Nephron progenitor cell (in vitro differentiated cells): ENCODE results near the gene CRIP3.

Experiments used
- DNase-seq: peaks from one replicate; pipeline ENCODE4 v3.0.0; 2021
- H3K27ac Mint-ChIP-seq: 2 replicates; pipeline ENCODE4 v1.8.0; 2021; ENCODE audit warnings: mild to moderate bottlenecking, moderate library complexity, mixed read lengths
- H3K27me3 Mint-ChIP-seq: 2 replicates; pipeline ENCODE4 v1.8.0; 2021; ENCODE audit warnings: mild to moderate bottlenecking, low read depth, mixed read lengths; ENCODE audit not compliant: poor library complexity
- H3K36me3 Mint-ChIP-seq: 2 replicates; pipeline ENCODE4 v1.8.0; 2021; ENCODE audit warnings: low read depth, mixed read lengths
- H3K4me1 Mint-ChIP-seq: 2 replicates; pipeline ENCODE4 v1.8.0; 2021; ENCODE audit warnings: mixed read lengths
- H3K4me3 Mint-ChIP-seq: 2 replicates; pipeline ENCODE4 v1.8.0; 2021; ENCODE audit warnings: mild to moderate bottlenecking, moderate library complexity, mixed read lengths
- H3K9me3 Mint-ChIP-seq: 2 replicates; pipeline ENCODE4 v1.8.0; 2021; ENCODE audit warnings: mild to moderate bottlenecking, moderate library complexity, mixed read lengths
- TF ChIP-seq, protein P1 (sequence below): fragments of 200-600 bp; sonication (generic); IDR thresholded peaks from 2 replicates; pipeline ENCODE4 v1.5.0; 2021; ENCODE audit warnings: antibody characterized with exemption

The CRIP3 gene

GRCh38 chr6:43283905-43284304 lies 24.7 kb downstream of the CRIP3 start:
- H3K4me1 Mint-ChIP-seq: peaks cover 46% of the 10 kb centered on the region
- no peak for DNase-seq
- H3K4me3 Mint-ChIP-seq: no peak overlapping the region
- TF ChIP-seq, protein P1, sequence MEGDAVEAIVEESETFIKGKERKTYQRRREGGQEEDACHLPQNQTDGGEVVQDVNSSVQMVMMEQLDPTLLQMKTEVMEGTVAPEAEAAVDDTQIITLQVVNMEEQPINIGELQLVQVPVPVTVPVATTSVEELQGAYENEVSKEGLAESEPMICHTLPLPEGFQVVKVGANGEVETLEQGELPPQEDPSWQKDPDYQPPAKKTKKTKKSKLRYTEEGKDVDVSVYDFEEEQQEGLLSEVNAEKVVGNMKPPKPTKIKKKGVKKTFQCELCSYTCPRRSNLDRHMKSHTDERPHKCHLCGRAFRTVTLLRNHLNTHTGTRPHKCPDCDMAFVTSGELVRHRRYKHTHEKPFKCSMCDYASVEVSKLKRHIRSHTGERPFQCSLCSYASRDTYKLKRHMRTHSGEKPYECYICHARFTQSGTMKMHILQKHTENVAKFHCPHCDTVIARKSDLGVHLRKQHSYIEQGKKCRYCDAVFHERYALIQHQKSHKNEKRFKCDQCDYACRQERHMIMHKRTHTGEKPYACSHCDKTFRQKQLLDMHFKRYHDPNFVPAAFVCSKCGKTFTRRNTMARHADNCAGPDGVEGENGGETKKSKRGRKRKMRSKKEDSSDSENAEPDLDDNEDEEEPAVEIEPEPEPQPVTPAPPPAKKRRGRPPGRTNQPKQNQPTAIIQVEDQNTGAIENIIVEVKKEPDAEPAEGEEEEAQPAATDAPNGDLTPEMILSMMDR: no peak
- H3K27me3 Mint-ChIP-seq: peaks cover 39% of the 10 kb centered on the region
- no peaks in the 10 kb centered on the region for H3K9me3 Mint-ChIP-seq
- no peak overlapping the region for H3K27ac Mint-ChIP-seq
- no peaks in the 10 kb centered on the region for H3K36me3 Mint-ChIP-seq

- Mint-ChIP-seq H3K27me3 (peaks cover 37% of the 10 kb centered on the region), H3K36me3 (no peaks in the 10 kb centered on the region), H3K4me1 (peaks cover 49% of the 10 kb centered on the region), H3K9me3 (no peaks in the 10 kb centered on the region), H3K27ac (no peak overlapping the region), H3K4me3 (no peak overlapping the region)
- no peak for DNase-seq
- TF ChIP-seq, protein P1: no peak
Measured at GRCh38 chr6:43283514-43283901, 25.1 kb downstream of the CRIP3 start.

GRCh38 chr6:43282636-43283513 lies 25.8 kb downstream of the CRIP3 start:
- Mint-ChIP-seq H3K36me3 (no peaks in the 10 kb centered on the region), H3K4me3 (no peak overlapping the region), H3K27ac (no peak overlapping the region), H3K4me1 (peaks cover 51% of the 10 kb centered on the region), H3K9me3 (no peaks in the 10 kb centered on the region), H3K27me3 (peaks cover 35% of the 10 kb centered on the region)
- no peak for DNase-seq
- TF ChIP-seq, protein P1: no peak

- H3K4me3 Mint-ChIP-seq: no peak overlapping the region
- TF ChIP-seq, protein P1: no peak
- no peak for DNase-seq
- H3K9me3 Mint-ChIP-seq: no peaks in the 10 kb centered on the region
- no peaks in the 10 kb centered on the region for H3K36me3 Mint-ChIP-seq
- H3K27me3 Mint-ChIP-seq: peaks cover 37% of the 10 kb centered on the region
- peaks cover 51% of the 10 kb centered on the region for H3K4me1 Mint-ChIP-seq
- peak overlapping the region; percentile 80 for H3K27ac Mint-ChIP-seq
Measured at GRCh38 chr6:43282060-43282459, 26.6 kb downstream of the CRIP3 start.

- no peak for DNase-seq
- Mint-ChIP-seq H3K27ac (no peak overlapping the region), H3K4me1 (peaks cover 55% of the 10 kb centered on the region), H3K36me3 (no peaks in the 10 kb centered on the region), H3K4me3 (no peak overlapping the region), H3K9me3 (no peaks in the 10 kb centered on the region), H3K27me3 (peaks cover 40% of the 10 kb centered on the region)
- TF ChIP-seq, protein P1: no peak
Measured at GRCh38 chr6:43280234-43280633, 28.4 kb downstream of the CRIP3 start.

DNA sequence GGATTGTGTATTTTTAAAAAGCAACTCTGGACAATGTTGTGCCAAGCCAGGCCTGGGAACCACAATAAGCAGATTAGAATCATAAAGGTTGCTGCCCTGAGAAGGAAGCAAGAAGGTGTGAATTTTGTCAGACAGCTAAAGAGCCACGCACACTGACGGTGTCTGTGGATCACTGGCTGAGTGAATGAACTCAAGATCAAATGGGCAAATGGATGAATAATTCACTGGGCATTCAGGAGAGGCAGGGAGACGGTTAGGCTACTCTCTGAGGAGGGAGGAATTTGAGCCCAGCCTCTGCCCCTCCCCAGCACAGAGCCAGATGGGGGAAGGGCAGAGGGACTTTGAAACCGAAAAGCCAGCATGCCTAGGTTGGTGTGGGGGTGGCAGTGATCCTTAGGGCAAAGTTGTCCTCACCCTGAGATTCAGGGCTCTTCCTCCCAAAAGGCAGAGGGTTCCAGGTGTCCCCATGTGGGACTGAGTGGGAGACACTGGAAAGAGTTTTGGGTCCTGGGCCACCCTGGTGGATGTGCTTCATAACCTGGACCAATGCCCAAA lies 30.0 kb downstream of the CRIP3 start:
- Mint-ChIP-seq H3K4me1 (peaks cover 67% of the 10 kb centered on the region), H3K4me3 (peak overlapping the region; percentile 33), H3K9me3 (no peaks in the 10 kb centered on the region), H3K27ac (no peak overlapping the region), H3K27me3 (peaks cover 53% of the 10 kb centered on the region), H3K36me3 (no peaks in the 10 kb centered on the region)
- no peak for DNase-seq
- TF ChIP-seq, protein P1: no peak
